HepG2 (cell line): ENCODE results near the gene POLN. TPM values are rescaled to one million over a fixed set of nuclear protein-coding genes. Genes with fewer than 3 reads are reported as not detected.
A peak's percentile ranks its signal among the peaks of the same experiment; 100 is the strongest.

Experiments used
- ATAC-seq: fragments of 200-7000 bp; cut with Tn5 transposase; 3 replicates; pipeline ENCODE4 v1.9.1; 2020; ENCODE audit warnings: mild to moderate bottlenecking, moderate library complexity
- BruUV-seq: library from RNA; stranded (reverse); fragments of 400-500 nt; replicated peaks from 2 replicates; lab custom pipeline; 2021; lab: Mats Ljungman, UMichigan
- CTCF ChIA-PET: fragments of 300-600 bp; formaldehyde crosslinking; extraction: SDS; loops from one replicate; lab custom pipeline; 2021; ENCODE audit warnings: low total read pairs, inconsistent platforms, low intra/inter-chr PET ratio; lab: Yijun Ruan, JAX
- POLR2A ChIA-PET: fragments of 350-600 bp; sonication (Branson Sonifier 250); formaldehyde crosslinking; loops from one replicate; lab custom pipeline; 2020; ENCODE audit warnings: antibody characterized with exemption, inconsistent platforms; lab: Yijun Ruan, JAX
- DNase-seq: peaks from one replicate; pipeline ENCODE4 v3.0.0-alpha.2; 2015; ENCODE audit warnings: low spot score
- FAIRE-seq: peaks from 3 replicates; lab custom pipeline; 2011; peaks lifted over from hg19 to GRCh38; lab: Jason Lieb, UNC
- H2AFZ ChIP-seq: one replicate; pipeline ENCODE4 v1.6.1; 2011; ENCODE audit warnings: low read length, inconsistent platforms
- H3K27ac ChIP-seq: fragments of 300-600 bp; 3 replicates; pipeline ENCODE4 v1.8.0; 2011; ENCODE audit warnings: mixed run types, mild to moderate bottlenecking, mixed read lengths, low read length, inconsistent platforms; ENCODE audit not compliant: insufficient read depth; ENCODE audit errors: extremely low read length
- H3K27me3 ChIP-seq, 2 experiments: fragments of 200-600 bp in 1 of 2; 2 replicates in 1 of 2; 3 replicates in 1 of 2; pipeline versions ENCODE4 v1.6.0 to v1.8.0; 2011; ENCODE audit warnings: low read length in 2 of 2, mild to moderate bottlenecking in 2 of 2, moderate library complexity in 2 of 2, inconsistent platforms in 1 of 2; ENCODE audit not compliant: insufficient read depth in 2 of 2, control insufficient read depth in 1 of 2
- H3K36me3 ChIP-seq, 2 experiments: fragments of 200-600 bp in 1 of 2; replicated peaks in 1 of 2; 2 replicates in 1 of 2; 3 replicates in 1 of 2; pipeline versions ENCODE4 v1.5.1 to v1.8.0; 2011; ENCODE audit warnings: low read length in 2 of 2, inconsistent platforms in 1 of 2; ENCODE audit not compliant: insufficient read depth in 2 of 2, control insufficient read depth in 1 of 2
- H3K4me1 ChIP-seq: 2 replicates; pipeline ENCODE4 v1.5.1; 2012; ENCODE audit warnings: low read length, inconsistent platforms; ENCODE audit not compliant: insufficient read depth
- H3K4me2 ChIP-seq: 2 replicates; pipeline ENCODE4 v1.6.0; 2011; ENCODE audit warnings: low read depth, low read length, inconsistent platforms
- H3K4me3 ChIP-seq, 3 experiments: fragments of 200-600 bp in 1 of 3; sonication (generic), shearing (Covaris generic) in 1 of 3; replicated peaks in 1 of 3; 2 replicates each; pipeline ENCODE4 v1.5.1; 2011 to 2016; ENCODE audit warnings: low read length in 3 of 3, inconsistent platforms in 2 of 3, low read depth in 2 of 3, mild to moderate bottlenecking in 2 of 3, control low read depth in 1 of 3, mixed read lengths in 1 of 3; ENCODE audit not compliant: insufficient read depth in 1 of 3
- H3K79me2 ChIP-seq: one replicate; pipeline ENCODE4 v1.6.1; 2011; ENCODE audit warnings: low read length, inconsistent platforms; ENCODE audit not compliant: insufficient read depth
- H3K9ac ChIP-seq: 2 replicates; pipeline ENCODE4 v1.6.0; 2011; ENCODE audit warnings: mild to moderate bottlenecking, low read depth, low read length, inconsistent platforms; ENCODE audit not compliant: insufficient read depth
- H3K9me3 ChIP-seq: 2 replicates; pipeline ENCODE4 v1.5.1; 2012; ENCODE audit warnings: mild to moderate bottlenecking, low read length
- H4K20me1 ChIP-seq: 2 replicates; pipeline ENCODE4 v1.6.0; 2011; ENCODE audit warnings: inconsistent platforms, mild to moderate bottlenecking, low read length, moderate library complexity; ENCODE audit not compliant: insufficient read depth
- GLI4 ChIP-seq: sonication (generic); formaldehyde crosslinking; IDR thresholded peaks from 2 replicates; pipeline ENCODE4 v1.5.1; 2020; ENCODE audit warnings: missing genetic modification reagents, mild to moderate bottlenecking, moderate library complexity, borderline replicate concordance
- HOMEZ ChIP-seq: IDR thresholded peaks from 2 replicates; pipeline ENCODE4 v1.6.1; 2016; ENCODE audit warnings: low read depth
- KAT8 ChIP-seq: IDR thresholded peaks from 2 replicates; pipeline ENCODE4 v1.6.1; 2016; ENCODE audit warnings: missing genetic modification reagents, missing compliant biosample characterization
- MIER3 ChIP-seq: IDR thresholded peaks from 2 replicates; pipeline ENCODE4 v1.6.1; 2016; ENCODE audit warnings: missing compliant biosample characterization, borderline replicate concordance
- MTERF4 ChIP-seq: sonication (generic); formaldehyde crosslinking; IDR thresholded peaks from 2 replicates; pipeline ENCODE4 v1.8.0; 2023; ENCODE audit warnings: mild to moderate bottlenecking, missing genetic modification reagents
- NFE2 ChIP-seq: sonication (generic); formaldehyde crosslinking; IDR thresholded peaks from 2 replicates; pipeline ENCODE4 v1.4.0; 2020; ENCODE audit warnings: missing genetic modification reagents
- NFKB2 ChIP-seq: sonication (generic); formaldehyde crosslinking; IDR thresholded peaks from 2 replicates; pipeline ENCODE4 v1.4.0; 2020; ENCODE audit warnings: missing genetic modification reagents, borderline replicate concordance
- NPAS2 ChIP-seq: sonication (generic); formaldehyde crosslinking; IDR thresholded peaks from 2 replicates; pipeline ENCODE4 v1.8.0; 2022; ENCODE audit warnings: mild to moderate bottlenecking, missing genetic modification reagents, borderline replicate concordance
- SAFB2 ChIP-seq: sonication (generic); formaldehyde crosslinking; IDR thresholded peaks from 2 replicates; pipeline ENCODE4 v1.5.1; 2020; ENCODE audit warnings: missing genetic modification reagents, low read depth, mild to moderate bottlenecking, borderline replicate concordance
- ZBTB25 ChIP-seq: IDR thresholded peaks from 2 replicates; pipeline ENCODE4 v1.6.1; 2018; ENCODE audit warnings: missing genetic modification reagents
- WGBS: methylation state at CpG from one replicate; pipeline ENCODE4 v1.1.6; 2017; ENCODE audit warnings: low lambda C conversion rate; 5-methylcytosine and 5-hydroxymethylcytosine counted together
- in situ Hi-C: cut with HindIII; loops from 2 replicates; pipeline ENCODE4 v1.10.0; 2017; ENCODE audit warnings: low pct_unique_long_range_greater_than_20kb; ENCODE audit not compliant: extremely low pct_ligation_motif_present
- intact Hi-C: fragments of 100-400 bp; cut with micrococcal nuclease; formaldehyde crosslinking; loops from one replicate; pipeline ENCODE4 v1.10.0; 2022; ENCODE audit not compliant: unreplicated experiment
- polyA plus RNA-seq, 8 experiments: library from polyadenylated mRNA; depleted of rRNA in 3 of 8; stranded (reverse) in 7 of 8; unstranded in 1 of 8; fragments of >200 nt; fragmentation: Illumina TruSeq in 4 of 8; extraction: Trizol in 4 of 8; gene quantifications; 2 replicates each; pipeline versions ENCODE4 v1.2.1 to v1.2.3, GENCODE V29; 2011 to 2016; ENCODE audit warnings: low read depth in 4 of 8, missing spikeins in 1 of 8, mixed read lengths in 1 of 8; ENCODE audit not compliant: insufficient read depth in 1 of 8
- total RNA-seq, 5 experiments: library from RNA; depleted of rRNA; stranded (reverse); fragments of >200 nt; fragmentation: Illumina TruSeq; extraction: Trizol; gene quantifications; 2 replicates each; pipeline ENCODE4 v1.2.3, GENCODE V29; 2016; ENCODE audit warnings: low read depth in 1 of 5
- TF ChIP-seq, protein P1 (sequence below): sonication (generic); formaldehyde crosslinking; IDR thresholded peaks from 2 replicates; pipeline ENCODE4; 2020; ENCODE audit warnings: missing genetic modification reagents, mild to moderate bottlenecking, borderline replicate concordance

Gene POLN
- total and polyA plus RNA-seq, 2 of the 13 experiments (the other 11 are each of a cell fraction or from before 2014, with no cell fraction given) = 0.93 to 1.5 TPM

DNA sequence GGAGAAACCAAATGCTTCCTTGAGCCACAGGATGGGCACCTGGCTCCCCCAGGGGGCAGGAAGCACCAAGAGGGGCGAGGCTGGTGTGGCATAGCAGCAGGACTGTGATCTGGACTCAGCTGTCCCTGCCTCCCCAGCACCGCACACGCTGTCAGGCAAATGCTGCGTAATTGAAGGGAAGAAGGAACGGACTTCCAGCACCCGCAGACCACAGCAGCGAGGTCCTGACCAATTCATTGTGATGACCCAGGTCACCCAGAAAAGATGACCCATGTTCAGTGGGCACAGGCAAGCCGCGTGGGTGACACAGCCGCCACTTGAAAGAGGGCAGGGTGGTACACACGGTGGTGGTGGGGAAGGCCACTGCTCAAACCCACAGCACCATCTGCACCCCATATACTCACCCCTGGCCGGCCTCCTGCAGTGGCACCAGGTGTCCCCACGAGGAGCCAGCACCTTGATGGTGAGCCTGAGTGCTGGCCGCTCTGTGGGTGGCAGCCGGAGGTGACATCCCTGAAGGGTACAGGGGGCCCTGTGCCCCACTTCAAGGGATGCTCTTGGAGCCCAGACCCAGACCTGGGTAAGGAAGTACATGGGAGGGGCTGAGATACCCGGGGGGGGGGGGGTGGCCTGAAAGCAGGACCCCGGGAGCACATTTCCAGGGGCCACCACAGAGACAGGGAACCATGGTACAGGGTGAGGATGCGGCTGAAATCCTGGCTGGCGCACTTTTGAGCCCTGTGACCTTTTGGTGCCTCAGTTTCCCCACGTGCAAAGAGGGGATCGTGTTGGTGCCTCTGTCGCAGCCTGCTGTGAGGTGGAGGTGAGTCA, 171.3 kb downstream of the POLN start (continued):
- no peak for TF ChIP-seq HOMEZ (CRISPR knock-in tag)
- no peak for TF ChIP-seq MTERF4 (CRISPR knock-in tag)
- 0 out of 2 replicates have a peak, but pooled peaks have one; percentile 7 for TF ChIP-seq NFKB2
- 0 out of 2 replicates have a peak, but pooled peaks have one; percentile 3 for TF ChIP-seq SAFB2
- TF ChIP-seq, protein P1, sequence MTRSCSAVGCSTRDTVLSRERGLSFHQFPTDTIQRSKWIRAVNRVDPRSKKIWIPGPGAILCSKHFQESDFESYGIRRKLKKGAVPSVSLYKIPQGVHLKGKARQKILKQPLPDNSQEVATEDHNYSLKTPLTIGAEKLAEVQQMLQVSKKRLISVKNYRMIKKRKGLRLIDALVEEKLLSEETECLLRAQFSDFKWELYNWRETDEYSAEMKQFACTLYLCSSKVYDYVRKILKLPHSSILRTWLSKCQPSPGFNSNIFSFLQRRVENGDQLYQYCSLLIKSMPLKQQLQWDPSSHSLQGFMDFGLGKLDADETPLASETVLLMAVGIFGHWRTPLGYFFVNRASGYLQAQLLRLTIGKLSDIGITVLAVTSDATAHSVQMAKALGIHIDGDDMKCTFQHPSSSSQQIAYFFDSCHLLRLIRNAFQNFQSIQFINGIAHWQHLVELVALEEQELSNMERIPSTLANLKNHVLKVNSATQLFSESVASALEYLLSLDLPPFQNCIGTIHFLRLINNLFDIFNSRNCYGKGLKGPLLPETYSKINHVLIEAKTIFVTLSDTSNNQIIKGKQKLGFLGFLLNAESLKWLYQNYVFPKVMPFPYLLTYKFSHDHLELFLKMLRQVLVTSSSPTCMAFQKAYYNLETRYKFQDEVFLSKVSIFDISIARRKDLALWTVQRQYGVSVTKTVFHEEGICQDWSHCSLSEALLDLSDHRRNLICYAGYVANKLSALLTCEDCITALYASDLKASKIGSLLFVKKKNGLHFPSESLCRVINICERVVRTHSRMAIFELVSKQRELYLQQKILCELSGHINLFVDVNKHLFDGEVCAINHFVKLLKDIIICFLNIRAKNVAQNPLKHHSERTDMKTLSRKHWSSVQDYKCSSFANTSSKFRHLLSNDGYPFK (CRISPR knock-in tag) = no peak

- Histone ChIP-seq H3K4me1 (peaks cover 81% of the 10 kb centered on the region), H3K79me2 (no peaks in the 10 kb centered on the region), H3K9ac (no peak overlapping the region), H2AFZ (no peak overlapping the region), H4K20me1 (no peaks in the 10 kb centered on the region), H3K4me3 (no peak overlapping the region), H3K27ac (no peak overlapping the region), H3K36me3 (no peaks in the 10 kb centered on the region), H3K4me2 (no peak overlapping the region), H3K9me3 (no peaks in the 10 kb centered on the region), H3K27me3 (no peaks in the 10 kb centered on the region)
- FAIRE-seq (no peak), ATAC-seq (no peak), DNase-seq (no peak)
- WGBS = 60% methylated on average over 3 of the region's 14 CpGs
- no TSS peak for BruUV-seq
- intact Hi-C loops (no loop called here), in situ Hi-C loops (no loop called here)
- no peak for TF ChIP-seq GLI4 (CRISPR knock-in tag)
- no peak for TF ChIP-seq MIER3 (CRISPR knock-in tag)
- TF ChIP-seq ZBTB25 (CRISPR knock-in tag) = no peak
- no peak for TF ChIP-seq NPAS2 (CRISPR knock-in tag)
- TF ChIP-seq KAT8 = no peak
- no peak for TF ChIP-seq NFE2
- POLR2A ChIA-PET = no interaction called here
- CTCF ChIA-PET = no interaction called here
Measured at GRCh38 chr4:2069986-2070385, 171.9 kb downstream of the POLN start.
